Thyroid gland (tissue), 4 donors: ENCODE measurements around the gene MRPL37.

Experiments used
- CTCF ChIP-seq, 6 experiments: fragments of 200-600 bp in 3 of 6; fragments of 450-650 bp in 3 of 6; sonication (generic) in 3 of 6; IDR thresholded peaks; one replicate each; pipeline ENCODE4 v1.5.1; 2016 to 2019; ENCODE audit warnings: antibody characterized with exemption in 6 of 6, mild to moderate bottlenecking in 2 of 6, inconsistent platforms in 1 of 6, moderate library complexity in 1 of 6
- POLR2A ChIP-seq, 2 donors: fragments of 450-650 bp; IDR thresholded peaks; one replicate each; pipeline ENCODE4 v1.6.1; 2017; ENCODE audit warnings: antibody characterized with exemption in 2 of 2, mild to moderate bottlenecking in 2 of 2, moderate library complexity in 1 of 2

- TF ChIP-seq CTCF (IDR thresholded peaks at IDR 0.05) (no peak), POLR2A (IDR thresholded peaks at IDR 0.05) (no peak)
These were observed 49.0 kb downstream of the MRPL37 start for GRCh38 chr1:54248966-54249365.
